Hematopoietic multipotent progenitor cell treated with erythropoietin and hydrocortisone succinate and interleukin-3 and kit ligand, for 8 days (in vitro differentiated cells): ENCODE measurements around the gene PTPMT1.
"Not testable (repeated sequence)": the region's sequence is repeated elsewhere in the genome, so short reads cannot be mapped to it uniquely, and the experiment has no call there.

Experiments used
- DNase-seq: peaks from one replicate; pipeline ENCODE4 v3.0.0-alpha.2; 2015

PTPMT1 gene

DNA sequence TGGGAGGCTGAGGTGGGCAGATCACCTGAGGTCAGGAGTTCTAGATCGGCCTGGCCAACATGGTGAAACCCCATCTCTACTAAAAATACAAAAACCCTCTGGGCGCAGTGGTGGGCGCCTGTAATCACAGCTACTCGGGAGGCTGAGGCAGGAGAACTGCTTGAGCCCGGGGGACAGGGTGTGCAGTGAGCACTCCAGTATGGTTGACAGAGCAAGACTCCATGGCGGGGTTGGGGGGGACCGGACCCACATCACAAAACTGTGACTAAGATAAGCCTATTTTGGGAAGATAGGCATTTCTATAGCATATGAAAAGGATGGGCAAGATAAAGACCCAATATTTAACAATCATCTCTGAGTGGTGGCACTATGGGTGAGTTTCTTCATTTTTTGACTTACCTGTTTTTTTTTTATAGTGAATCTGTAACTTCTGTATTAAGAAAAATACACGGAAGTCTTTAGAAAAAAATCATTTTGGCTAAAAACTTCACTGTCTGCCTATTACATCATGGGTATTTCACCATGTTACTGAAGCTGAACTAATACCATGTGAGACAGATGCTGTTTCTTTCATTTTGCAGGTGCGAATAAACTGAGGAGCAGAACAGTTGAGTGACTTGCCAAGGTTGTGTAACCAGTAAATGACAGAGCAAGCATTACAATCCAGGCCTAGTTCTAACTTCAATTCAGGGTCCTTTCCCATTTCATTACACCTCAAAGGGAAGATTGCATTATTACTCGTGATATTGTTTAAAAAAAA lies 14.9 kb upstream of the PTPMT1 start:
- no peak for DNase-seq

DNA sequence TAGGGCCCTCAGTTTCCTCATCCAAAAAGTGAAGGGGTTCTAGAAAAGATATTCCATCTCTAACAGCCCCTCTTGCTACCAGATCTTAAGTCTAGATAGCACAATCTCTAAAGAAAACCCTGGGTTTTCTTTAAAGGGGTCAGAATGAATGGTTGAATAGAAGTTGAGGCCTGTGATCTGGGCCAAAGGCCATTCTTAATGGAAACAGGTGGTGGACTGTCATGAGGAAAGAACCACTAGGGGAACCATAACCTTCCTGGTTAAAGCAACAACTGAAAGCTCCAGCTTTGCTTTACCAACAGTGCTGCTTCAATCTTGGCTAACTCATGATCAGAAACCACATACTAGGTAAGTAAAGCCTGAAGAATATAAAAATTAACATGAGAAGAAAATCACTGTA lies 14.3 kb upstream of the PTPMT1 start:
- DNase-seq = peak; percentile 54

DNA sequence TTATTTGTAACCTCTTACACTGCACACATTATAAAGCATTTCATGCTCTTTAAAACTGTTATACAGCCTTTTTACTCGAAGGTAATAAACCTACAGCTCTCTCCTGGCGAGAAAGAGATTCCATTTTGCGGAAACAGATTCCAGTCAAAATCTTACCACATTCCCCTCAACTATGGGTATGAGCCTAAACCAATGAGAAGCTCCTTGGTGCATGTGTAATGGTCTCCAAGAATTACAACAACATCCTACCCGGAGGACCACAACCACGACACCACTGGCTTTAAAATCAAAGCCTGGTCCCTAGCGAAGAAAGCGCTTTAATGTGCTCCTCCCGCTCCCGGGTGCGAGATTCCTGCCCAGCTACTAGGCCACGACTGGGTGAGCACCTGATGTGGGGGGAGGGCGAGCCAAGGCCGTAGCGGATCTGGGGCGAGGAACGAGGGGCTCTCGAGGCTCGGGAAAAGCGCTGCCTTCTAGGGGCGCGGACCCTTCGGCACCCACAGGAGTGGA lies 13.3 kb upstream of the PTPMT1 start:
- peak; percentile 23 for DNase-seq

DNA sequence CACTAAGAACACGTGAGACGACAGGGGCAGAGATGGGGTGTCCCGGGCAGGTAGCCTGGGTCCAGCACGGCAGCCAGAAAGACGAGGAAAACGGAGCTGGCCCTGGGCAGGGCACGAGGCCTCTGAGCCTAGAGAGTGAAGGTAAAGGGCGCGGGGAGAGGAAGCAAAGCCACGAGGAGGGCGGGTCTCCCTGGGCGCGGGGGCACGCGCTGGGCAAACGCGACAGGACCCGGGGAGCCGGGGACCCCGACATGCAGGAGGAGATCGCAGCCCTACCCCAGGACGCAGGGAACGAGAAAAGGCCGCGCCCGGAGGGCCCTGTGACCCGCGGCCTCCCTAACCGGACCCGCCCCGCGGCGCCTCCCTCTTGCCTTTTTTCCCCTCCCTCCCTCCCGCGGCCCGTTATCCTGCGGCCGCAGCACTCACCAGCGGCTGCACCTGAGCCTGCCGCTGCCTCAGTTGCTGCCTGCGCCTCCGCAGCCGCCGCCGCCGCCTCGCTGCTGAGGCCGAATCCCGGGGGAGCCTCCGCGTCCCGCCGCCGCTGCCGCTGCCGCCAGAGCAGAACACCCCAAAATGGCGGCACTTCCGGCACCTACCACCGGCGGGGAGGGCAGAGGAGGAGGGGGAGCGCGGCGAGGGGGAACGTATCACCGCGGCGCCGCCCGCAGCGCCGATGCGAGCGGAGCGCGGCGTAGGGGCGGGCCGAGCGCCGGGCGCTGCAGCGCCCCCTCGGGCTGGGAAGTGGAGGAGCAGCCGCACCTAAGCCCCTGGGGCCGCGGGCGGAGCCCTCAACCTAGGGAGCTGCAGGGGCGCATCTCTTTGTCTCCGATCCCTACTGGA lies 12.6 kb upstream of the PTPMT1 start, which contains the start of gene CELF1:
Gene CELF1 (minus strand): TSS at position 567 of the 840 bp plus-strand sequence. CDS start 53,609 bp downstream, outside the sequence.
- peak; percentile 93 for DNase-seq

DNA sequence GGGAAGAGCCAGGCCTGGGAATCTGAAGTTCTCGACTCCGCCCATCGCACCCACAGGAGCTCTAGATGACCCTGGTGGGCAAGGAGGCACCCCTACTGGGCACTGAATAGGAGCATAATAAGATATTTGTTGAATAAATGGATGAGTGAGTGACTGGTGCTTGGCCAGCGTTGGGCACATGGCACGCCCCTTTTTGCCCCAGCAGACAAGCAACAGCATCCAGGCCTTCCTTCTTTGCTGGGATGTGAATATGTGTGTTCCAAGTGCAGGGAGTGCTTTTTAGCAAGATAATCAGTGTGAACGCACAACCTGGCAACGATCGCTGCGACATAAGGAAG lies 12.0 kb upstream of the PTPMT1 start:
- no peak for DNase-seq

DNA sequence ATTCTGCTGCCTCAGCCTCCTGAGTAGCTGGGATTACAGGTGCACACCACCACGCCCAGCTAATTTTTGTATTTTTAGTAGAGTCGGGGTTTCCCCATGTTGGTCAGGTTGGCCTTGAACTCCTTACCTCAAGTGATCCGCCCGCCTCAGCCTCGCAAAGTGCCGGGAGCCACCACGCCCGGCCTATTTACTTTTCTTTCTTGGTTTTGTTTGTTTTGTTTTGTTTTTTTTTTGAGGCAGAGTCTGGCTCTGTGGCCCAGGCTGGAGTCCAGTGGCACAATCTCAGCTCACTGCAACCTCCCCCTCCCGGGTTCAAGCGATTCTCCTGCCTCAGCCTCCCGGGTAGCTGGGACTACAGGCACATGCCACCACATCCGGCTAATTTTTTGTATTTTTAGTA lies 8.4 kb upstream of the PTPMT1 start:
- not testable (repeated sequence) for DNase-seq

DNA sequence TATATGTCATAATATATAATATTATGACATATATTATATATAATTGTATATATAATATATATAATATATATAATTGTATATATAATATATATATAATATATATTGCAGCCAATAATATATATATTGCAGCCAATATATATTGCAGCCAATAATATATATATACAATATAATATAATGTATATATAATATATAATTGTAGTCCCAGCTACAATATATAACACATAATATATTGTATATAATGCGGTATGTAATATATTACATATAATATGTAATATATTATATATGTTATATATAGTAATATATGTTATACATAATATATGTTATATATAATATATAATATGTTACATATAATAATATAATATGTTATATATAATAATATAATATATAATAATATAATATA lies 6.7 kb upstream of the PTPMT1 start:
- DNase-seq = no peak

DNA sequence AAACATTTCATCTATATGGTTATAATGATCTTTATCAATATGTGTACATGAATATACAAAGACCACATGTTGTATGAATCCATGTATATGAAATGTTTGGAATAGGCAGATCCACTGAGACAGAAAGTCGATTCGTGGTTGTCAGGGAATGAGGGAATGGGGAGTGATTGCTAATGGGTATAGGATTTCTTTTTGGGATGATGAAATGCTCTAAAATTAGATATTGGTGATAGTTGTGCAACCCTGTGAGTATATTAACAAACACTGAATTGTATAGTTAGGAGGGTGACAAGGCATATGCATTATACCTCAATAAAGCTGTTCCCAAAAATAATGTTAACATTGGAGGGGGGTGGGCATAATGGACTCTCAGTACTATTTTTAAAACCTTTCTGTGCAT lies 5.0 kb upstream of the PTPMT1 start:
- no peak for DNase-seq

DNA sequence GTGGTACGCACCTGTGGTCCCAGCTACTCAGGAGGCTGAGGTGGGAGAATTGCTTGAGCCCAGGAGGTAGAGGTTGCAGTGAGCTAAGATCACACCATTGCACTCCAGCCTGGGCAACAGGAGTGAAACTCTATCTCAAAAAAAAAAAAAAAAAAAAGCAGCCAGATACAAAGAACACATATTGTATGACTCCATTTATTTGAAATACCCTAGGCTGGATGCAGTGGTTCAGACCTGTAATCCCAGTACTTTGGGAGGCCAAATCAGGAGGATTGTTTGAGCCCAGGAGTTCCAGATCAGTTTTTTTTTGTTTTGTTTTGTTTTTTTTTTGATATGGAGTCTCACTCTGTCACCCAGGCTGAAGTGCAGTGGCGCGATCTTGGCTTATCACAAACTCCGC lies 3.0 kb upstream of the PTPMT1 start:
- not testable (repeated sequence) for DNase-seq

DNA sequence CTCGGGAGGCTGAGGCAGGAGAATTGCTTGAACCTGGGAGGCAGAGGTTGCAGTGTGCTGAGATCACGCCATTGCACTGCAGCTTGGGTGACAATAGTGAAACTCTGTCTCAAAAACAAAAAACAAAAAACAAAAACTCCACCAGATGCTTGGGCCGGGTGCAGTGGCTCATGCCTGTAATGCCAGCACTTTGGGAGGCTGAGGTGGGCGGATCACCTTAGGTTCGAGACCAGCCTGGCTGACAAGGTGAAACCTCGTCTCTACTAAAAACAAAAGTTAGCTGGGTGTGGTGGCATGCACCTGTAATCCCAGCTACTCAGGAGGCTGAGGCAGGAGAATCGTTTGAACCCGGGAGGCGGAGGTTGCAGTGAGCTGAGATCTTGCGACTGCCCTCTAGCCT lies 1.0 kb upstream of the PTPMT1 start:
- DNase-seq = not testable (repeated sequence)

DNA sequence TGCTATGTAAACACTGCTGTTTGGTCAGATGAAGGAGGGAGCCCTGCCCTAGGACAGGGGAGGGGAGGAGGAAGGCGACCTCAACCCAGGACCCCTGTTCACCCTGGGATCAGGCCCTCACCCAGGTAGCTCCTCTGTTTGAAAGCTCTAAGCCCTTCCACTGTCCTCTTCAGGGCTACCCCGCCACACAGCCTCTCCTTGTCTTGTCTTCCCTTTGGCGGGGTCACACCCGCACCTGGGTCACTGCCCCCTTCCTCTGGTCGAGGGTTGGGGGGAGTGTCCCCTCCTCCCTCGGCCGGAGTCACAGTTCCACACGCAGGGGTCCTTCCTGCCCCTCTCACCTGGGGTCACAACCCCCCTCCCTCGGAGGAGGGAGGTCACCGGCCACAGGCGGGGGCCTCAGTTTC lies 463 bp upstream of the PTPMT1 start:
- no peak for DNase-seq

DNA sequence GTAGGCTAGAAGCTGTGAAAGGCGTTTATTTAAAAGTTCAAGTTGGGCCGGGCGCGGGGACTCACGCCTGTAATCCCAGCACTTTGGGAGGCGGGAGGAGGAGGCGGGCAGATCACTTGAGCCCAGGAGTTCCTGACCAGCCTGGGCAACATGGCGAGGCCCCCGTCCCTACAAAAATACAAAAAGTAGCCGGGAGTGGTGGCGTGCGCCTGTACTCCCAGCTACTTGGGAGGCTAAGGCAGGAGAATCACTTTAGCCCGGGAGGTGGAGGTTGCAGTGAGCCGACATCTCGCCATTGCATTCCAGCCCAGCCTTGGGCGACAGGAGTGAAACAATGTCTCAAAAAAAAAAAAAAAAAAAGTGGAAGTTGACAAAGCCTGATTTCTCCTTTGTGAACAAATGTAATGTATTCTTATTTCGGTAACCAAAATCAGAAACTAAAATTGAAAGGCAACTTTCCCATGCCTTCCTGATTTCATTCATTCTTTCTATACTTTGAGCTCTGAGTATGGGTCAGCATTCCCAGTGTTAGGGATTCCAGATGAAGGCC lies 825 bp downstream of the PTPMT1 start:
- peak; percentile 43 for DNase-seq

DNA sequence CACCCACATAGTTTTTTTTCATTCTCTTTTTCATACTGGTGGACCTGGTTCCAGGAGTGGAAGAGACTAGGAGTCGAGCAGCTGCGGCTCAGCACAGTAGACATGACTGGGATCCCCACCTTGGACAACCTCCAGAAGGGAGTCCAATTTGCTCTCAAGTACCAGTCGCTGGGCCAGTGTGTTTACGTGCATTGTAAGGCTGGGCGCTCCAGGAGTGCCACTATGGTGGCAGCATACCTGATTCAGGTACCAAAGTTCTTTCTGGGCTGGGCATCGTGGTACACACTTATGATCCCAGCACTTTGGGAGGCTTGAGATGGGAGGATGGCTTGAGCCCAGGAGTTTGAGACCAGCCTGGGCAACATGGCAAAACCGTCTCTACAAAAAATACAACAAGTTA lies 4.2 kb downstream of the PTPMT1 start:
- no peak for DNase-seq

DNA sequence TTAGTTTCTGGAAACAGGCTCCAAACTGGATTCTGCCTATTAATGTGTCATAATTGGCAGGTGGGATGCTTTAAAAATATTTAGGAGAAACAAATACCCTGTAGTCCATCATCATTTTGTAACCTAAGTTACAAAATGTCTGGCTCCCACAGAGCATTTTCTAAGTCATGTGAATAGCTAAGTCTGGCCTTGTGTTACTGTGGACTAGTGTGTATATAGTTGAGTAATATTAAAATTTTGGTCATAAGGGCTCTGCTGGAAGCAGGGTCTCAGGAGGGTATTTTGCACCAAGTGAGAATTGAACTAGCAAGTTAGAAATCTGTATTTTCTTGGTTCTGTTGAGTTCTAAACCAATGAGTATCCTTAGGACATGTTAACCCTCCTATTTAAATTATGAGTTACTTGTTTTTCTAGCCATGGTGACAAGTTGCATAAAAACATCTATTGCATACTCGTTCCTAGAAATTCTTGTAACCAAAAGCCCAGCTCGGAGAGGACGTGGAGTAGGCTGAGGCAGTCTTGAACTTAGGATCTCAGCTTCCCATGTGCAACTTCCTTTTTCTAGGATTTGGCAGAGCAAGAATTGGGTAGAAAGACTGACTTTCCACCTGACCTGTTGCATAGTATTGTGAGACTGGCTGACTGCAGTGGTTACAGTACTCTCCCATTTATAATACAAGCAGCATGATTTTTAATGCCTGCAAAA lies 5.4 kb downstream of the PTPMT1 start:
- DNase-seq = no peak

DNA sequence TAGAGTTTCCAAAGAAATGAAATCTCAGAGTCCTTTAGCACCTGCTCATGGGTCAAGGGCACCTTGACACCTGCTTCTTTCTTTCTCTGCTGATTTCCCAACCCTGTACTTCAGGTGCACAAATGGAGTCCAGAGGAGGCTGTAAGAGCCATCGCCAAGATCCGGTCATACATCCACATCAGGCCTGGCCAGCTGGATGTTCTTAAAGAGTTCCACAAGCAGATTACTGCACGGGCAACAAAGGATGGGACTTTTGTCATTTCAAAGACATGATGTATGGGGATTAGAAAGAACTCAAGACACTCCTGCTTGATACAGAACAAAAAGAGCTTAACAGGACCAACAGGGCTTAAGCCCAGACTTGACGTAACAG lies 5.9 kb downstream of the PTPMT1 start:
- DNase-seq = no peak

DNA sequence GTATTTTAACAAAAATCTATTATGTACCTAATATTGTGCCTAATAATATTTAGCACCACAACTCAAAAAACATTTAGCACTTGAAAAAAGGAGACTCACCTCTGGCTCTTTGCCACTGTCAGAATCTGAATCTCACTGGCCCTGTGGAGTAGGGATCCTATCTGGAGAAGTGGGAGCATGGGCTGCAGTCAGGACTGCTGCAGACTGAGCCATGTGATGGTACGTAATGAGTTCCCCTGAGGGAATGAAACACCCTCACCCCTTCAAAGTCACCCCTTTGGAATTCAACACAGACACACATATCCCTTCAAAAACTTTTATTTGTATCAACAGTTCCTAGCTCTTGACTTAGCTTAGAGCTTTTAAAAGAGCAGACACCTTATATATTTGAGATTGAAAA lies 6.5 kb downstream of the PTPMT1 start:
- DNase-seq = no peak

DNA sequence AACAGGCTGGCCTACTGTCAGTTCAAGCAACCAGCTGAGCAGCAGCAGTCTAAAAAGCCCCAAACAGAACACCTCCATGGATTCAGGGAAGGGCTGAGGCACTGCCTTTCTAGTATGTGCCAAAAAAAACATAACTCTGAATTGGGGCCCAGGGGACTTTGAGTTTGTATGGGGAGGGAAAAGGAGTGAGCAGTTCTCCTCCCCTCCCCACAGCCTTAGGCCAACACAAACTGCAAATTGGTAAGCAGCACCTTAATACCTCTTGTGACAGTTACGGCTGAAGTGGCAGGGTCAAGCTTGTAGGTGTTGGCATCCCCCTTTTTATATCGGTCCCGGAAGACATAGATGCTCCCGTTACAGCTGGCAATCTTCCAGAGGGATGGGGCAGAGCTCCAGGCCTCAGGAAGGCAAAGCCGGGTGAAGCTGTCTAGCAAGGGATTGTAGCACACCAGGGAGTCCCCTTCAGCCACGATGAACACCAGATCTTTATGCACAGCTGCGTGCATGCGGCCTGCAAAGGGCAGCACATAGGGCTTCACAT lies 7.4 kb downstream of the PTPMT1 start:
- no peak for DNase-seq

DNA sequence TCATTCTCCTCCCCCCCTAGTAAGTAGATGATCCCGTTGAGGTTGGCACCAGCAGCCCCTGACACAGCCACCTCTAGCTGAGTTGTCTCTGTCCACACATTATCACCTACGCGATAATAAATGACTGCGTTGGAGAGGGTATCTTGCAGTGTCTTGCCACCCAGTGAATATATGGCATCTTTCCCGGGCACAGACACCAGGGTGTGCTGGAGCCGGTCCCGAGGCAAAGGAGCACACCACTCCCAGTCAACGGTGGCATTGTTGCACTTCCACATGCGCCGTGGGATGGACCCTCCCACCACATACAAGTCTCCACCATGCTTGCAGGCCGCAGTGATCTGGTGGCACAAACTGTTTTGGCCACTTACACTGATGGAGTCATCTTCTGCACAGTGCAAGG lies 7.9 kb downstream of the PTPMT1 start:
- no peak for DNase-seq

DNA sequence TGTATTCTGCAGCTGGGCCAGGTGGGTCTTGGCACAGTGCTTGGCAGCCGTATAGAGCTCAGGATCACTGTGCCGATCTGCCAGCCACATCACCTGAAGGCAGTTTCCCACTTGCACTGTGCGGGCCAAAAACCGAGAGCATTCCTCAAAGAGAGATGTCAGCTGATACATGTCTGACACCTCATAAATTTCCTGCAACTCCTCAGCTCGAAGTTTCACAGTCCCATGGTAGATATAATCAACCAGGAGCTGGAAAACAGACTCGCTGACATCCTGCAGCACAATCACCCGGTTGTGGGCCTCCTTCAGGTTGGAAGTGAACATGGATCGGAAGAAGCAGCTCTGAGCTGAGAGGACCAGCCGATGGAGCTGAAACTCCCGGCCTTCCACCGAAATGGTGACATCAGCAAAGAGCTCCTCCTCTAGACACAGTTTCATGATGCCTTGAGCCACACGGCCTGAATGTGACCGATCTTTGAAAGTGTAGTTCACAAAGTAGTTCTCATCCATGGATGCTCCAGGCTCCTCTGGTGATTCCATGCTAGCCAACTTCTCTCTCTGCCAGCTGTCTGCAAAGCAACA lies 12.2 kb downstream of the PTPMT1 start:
- no peak for DNase-seq

DNA sequence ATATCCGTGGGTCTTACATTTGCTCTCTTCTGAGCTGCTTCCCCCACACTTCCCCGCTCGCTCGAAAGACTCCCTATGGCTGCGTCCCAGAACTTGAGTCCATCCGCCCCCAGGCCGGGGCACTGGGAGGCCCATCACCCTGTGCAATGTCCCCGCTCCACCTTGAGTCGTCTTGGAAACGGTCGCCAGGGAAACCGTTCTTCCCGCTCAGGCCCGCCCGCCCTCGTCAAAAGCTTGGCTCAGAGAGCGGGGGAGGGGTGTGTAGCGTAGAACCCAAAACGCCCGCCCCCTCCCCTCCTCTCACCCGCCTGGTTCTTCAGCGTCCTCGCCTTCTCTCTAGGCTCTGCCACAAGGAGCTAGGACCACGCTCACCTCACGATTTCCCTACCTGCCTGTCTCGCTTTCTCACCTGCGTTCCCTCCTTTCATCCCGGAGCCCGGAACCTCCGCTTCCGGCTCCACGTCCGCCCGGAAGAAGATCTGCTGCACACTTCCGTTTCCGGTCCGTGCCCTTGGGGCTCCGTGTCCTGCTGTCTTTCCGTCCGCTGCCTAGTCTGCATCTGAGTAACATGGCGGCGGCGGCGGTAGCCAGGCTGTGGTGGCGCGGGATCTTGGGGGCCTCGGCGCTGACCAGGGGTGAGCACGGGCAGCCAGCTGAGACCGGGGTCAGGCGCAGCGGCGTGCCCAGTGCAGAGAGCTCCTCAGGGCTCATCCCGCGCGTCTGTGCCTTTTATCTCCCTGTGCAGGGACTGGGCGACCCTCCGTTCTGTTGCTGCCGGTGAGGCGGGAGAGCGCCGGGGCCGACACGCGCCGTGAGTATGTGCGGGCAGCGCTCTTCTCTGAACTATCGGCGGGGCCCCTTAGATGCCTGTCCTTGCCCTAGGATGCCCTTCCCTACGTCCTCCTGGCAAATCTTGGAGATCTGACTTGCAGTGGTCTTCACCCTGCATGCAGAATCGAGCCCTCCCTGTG lies 13.4 kb downstream of the PTPMT1 start, which contains the start of the genes KBTBD4 and NDUFS3:
Gene KBTBD4 (minus strand): TSS at position 447 of the 971 bp plus-strand sequence. CDS start 19 bp downstream, at position 428.
Gene NDUFS3 (plus strand): TSS at position 551 of the 971 bp plus-strand sequence. CDS start 18 bp downstream, at position 569.
- peak; percentile 93 for DNase-seq

DNA sequence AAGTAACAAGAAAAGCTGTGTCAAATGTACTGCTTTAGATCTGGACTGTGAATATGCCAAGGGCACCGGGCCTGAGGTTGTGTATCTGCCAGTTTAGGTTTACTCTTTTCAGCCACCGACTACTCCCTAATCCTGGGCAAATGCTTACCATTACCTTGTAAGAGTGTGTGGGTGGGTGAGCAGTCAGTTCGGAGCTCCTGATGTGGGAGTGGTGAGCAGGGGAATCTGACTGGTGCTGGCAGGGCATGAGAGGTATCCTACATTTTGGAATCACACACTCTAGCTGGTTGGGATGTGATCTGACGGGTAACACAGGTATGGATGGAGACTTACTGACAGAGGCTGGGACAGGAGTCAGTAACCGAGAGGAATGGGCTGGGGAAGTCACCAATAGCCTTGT lies 18.4 kb downstream of the PTPMT1 start:
- DNase-seq = no peak
